Choroid plexus epithelial cell (primary cell): ENCODE measurements around the gene MED15.

Experiments used
- DNase-seq: peaks from one replicate; pipeline ENCODE4 v3.0.0-alpha.2; 2010; ENCODE audit warnings: low read depth
- H3K4me3 ChIP-seq: 2 replicates; pipeline ENCODE4 v1.5.1; 2011; ENCODE audit warnings: low read depth, mild to moderate bottlenecking, control low read depth, low read length, moderate library complexity
- CTCF ChIP-seq: conservative IDR thresholded peaks from 2 replicates; pipeline ENCODE4 v1.5.1; 2011; ENCODE audit warnings: low read depth, mild to moderate bottlenecking, control low read depth, inconsistent platforms, low read length, moderate library complexity

The MED15 gene

GRCh38 chr22:20559174-20559760 is 51.9 kb downstream of the MED15 start:
- H3K4me3 ChIP-seq, result no peak overlapping the region
- no peak for TF ChIP-seq CTCF
- no peak for DNase-seq

- H3K4me3 ChIP-seq, result no peak overlapping the region
- no peak for TF ChIP-seq CTCF
- DNase-seq, result no peak
Measured at GRCh38 chr22:20560716-20561115, 53.3 kb downstream of the MED15 start.

- no peak overlapping the region for H3K4me3 ChIP-seq
- no peak for TF ChIP-seq CTCF
- DNase-seq, result no peak
Measured at GRCh38 chr22:20561882-20562281, 54.5 kb downstream of the MED15 start.

GRCh38 chr22:20562607-20563465 is 55.4 kb downstream of the MED15 start:
- no peak overlapping the region for H3K4me3 ChIP-seq
- no peak for TF ChIP-seq CTCF
- DNase-seq, result no peak

GRCh38 chr22:20563466-20563906 is 56.1 kb downstream of the MED15 start:
- H3K4me3 ChIP-seq, result no peak overlapping the region
- DNase-seq, result no peak
- no peak for TF ChIP-seq CTCF

GRCh38 chr22:20563941-20564371 is 56.5 kb downstream of the MED15 start:
- no peak for DNase-seq

More at GRCh38 chr22:20563941-20564371, 56.5 kb downstream of the MED15 start:
- no peak overlapping the region for H3K4me3 ChIP-seq
- TF ChIP-seq CTCF, result no peak
